Neural cell (in vitro differentiated cells): Measurements from ENCODE around the gene ECT2L. TPM values are rescaled to one million over a fixed set of nuclear protein-coding genes. Genes with fewer than 3 reads are reported as not detected.

Experiments used
- H2AFZ ChIP-seq: fragments of 200-600, 300-800 bp; sonication (generic), shearing (Covaris generic); 2 replicates; pipeline ENCODE4 v1.6.0; 2014; ENCODE audit warnings: low read depth, mild to moderate bottlenecking, antibody characterized with exemption, low read length, moderate library complexity
- H3F3A ChIP-seq: fragments of 200-600 bp; shearing (Covaris generic); 2 replicates; pipeline ENCODE4 v1.6.1; 2016; ENCODE audit warnings: mild to moderate bottlenecking, moderate library complexity, mixed read lengths, antibody characterized with exemption, low read length; ENCODE audit not compliant: insufficient read depth, poor library complexity, severe bottlenecking
- H3K27ac ChIP-seq: fragments of 200-600, 300-800 bp; sonication (generic), shearing (Covaris generic); 2 replicates; pipeline ENCODE4 v1.5.1; 2014; ENCODE audit warnings: mild to moderate bottlenecking, low read length, moderate library complexity
- H3K27me3 ChIP-seq: fragments of 300-800, 200-600 bp; sonication (generic), shearing (Covaris generic); 2 replicates; pipeline ENCODE4 v1.6.0; 2014; ENCODE audit warnings: mild to moderate bottlenecking, low read depth, low read length, moderate library complexity; ENCODE audit not compliant: insufficient read depth
- H3K36me3 ChIP-seq: fragments of 300-800, 200-600 bp; sonication (generic), shearing (Covaris generic); 2 replicates; pipeline ENCODE4 v1.5.1; 2014; ENCODE audit warnings: mild to moderate bottlenecking, antibody characterized with exemption, low read length, moderate library complexity; ENCODE audit not compliant: insufficient read depth
- H3K4me2 ChIP-seq: fragments of 300-800, 200-600 bp; sonication (generic), shearing (Covaris generic); 2 replicates; pipeline ENCODE4 v1.6.0; 2014; ENCODE audit warnings: mild to moderate bottlenecking, low read length
- H3K4me3 ChIP-seq: fragments of 300-800, 200-600 bp; sonication (generic), shearing (Covaris generic); 2 replicates; pipeline ENCODE4 v1.5.1; 2014; ENCODE audit warnings: mild to moderate bottlenecking, low read length, moderate library complexity
- H3K79me2 ChIP-seq: fragments of 200-600 bp; shearing (Covaris generic); replicated peaks from 2 replicates; pipeline ENCODE4 v1.6.0; 2014; ENCODE audit warnings: mild to moderate bottlenecking, low read length, moderate library complexity; ENCODE audit not compliant: insufficient read depth
- H3K9ac ChIP-seq: fragments of 300-800, 200-600 bp; sonication (generic), shearing (Covaris generic); 2 replicates; pipeline ENCODE4 v1.6.1; 2016; ENCODE audit warnings: mild to moderate bottlenecking, low read length, mixed read lengths
- H3K9me2 ChIP-seq: fragments of 200-600 bp; shearing (Covaris generic); 2 replicates; pipeline ENCODE4 v1.6.1; 2016; ENCODE audit warnings: mild to moderate bottlenecking, low read length, mixed read lengths; ENCODE audit not compliant: insufficient read depth
- H3K9me3 ChIP-seq: fragments of 200-600, 300-800 bp; sonication (generic), shearing (Covaris generic); 2 replicates; pipeline ENCODE4 v1.6.1; 2016; ENCODE audit warnings: mild to moderate bottlenecking, mixed run types, low read length, moderate library complexity, mixed read lengths
- H4K20me1 ChIP-seq: fragments of 200-600 bp; shearing (Covaris generic); 2 replicates; pipeline ENCODE4 v1.6.1; 2016; ENCODE audit warnings: mild to moderate bottlenecking, mixed run types; ENCODE audit not compliant: insufficient read depth
- CTCF ChIP-seq: fragments of 450-650 bp; IDR thresholded peaks from 2 replicates; pipeline ENCODE4 v1.5.1; 2014; ENCODE audit warnings: antibody characterized with exemption, mild to moderate bottlenecking, moderate library complexity; ENCODE audit not compliant: poor library complexity, severe bottlenecking
- EP300 ChIP-seq: fragments of 450-650 bp; conservative IDR thresholded peaks from 2 replicates; pipeline ENCODE4 v1.6.1; 2014; ENCODE audit warnings: antibody characterized with exemption, mild to moderate bottlenecking, moderate library complexity; ENCODE audit not compliant: poor library complexity, severe bottlenecking
- EZH2 ChIP-seq: fragments of 200-600, 300-800 bp; shearing (Covaris generic), sonication (generic); IDR thresholded peaks from 2 replicates; pipeline ENCODE4 v1.6.1; 2014; ENCODE audit warnings: antibody characterized with exemption, low read length, borderline replicate concordance, mild to moderate bottlenecking; ENCODE audit not compliant: insufficient read depth, poor library complexity, severe bottlenecking
- MXI1 ChIP-seq: fragments of 450-650 bp; conservative IDR thresholded peaks from 2 replicates; pipeline ENCODE4 v1.6.1; 2014; ENCODE audit warnings: antibody characterized with exemption, mild to moderate bottlenecking; ENCODE audit not compliant: poor library complexity, severe bottlenecking
- POLR2AphosphoS5 ChIP-seq: IDR thresholded peaks from 2 replicates; pipeline ENCODE4 v1.6.1; 2012
- RAD21 ChIP-seq: fragments of 450-650 bp; conservative IDR thresholded peaks from 2 replicates; pipeline ENCODE4 v1.6.1; 2014; ENCODE audit warnings: antibody characterized with exemption, mild to moderate bottlenecking, moderate library complexity
- REST ChIP-seq: IDR thresholded peaks from 2 replicates; pipeline ENCODE4 v1.6.1; 2012; ENCODE audit warnings: borderline replicate concordance
- SMC3 ChIP-seq: fragments of 450-650 bp; conservative IDR thresholded peaks from 2 replicates; pipeline ENCODE4 v1.6.1; 2014; ENCODE audit warnings: antibody characterized with exemption, mild to moderate bottlenecking, moderate library complexity; ENCODE audit not compliant: poor library complexity
- TAF1 ChIP-seq: IDR thresholded peaks from 2 replicates; pipeline ENCODE4 v1.6.1; 2012; ENCODE audit warnings: low read depth
- polyA plus RNA-seq: library from polyadenylated mRNA; depleted of rRNA; stranded (reverse); fragments of >200 nt; gene quantifications from 2 replicates; pipeline ENCODE4 v1.2.3, GENCODE V29; 2014

ECT2L gene
- polyA plus RNA-seq, 1 donor from 2014 or later, result not detected

DNA sequence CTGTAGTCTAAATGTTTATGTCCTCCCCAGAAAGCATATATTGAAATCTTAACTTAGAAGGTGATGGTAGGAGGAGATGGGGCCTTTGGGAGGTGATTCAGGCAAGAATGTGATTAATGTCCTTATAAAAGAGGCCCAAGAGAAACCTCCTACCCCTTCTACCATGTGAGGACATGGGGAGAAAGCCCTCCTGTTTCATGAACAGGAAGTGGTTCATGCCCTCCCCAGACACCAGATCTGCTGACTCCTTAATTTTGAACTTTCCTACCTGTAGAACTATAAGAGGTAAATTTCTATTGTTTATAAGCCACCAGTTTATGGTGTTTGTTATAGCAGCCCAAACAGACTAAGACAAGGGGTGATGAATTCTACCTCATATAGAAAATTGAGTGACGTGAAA lies 8.7 kb upstream of the ECT2L start:
- Histone ChIP-seq H3K4me2 (no peak overlapping the region), H3K36me3 (no peaks in the 10 kb centered on the region), H3F3A (no peaks in the 10 kb centered on the region), H3K9me2 (no peaks in the 10 kb centered on the region), H3K9ac (no peak overlapping the region), H2AFZ (no peak overlapping the region), H4K20me1 (no peaks in the 10 kb centered on the region), H3K79me2 (no peaks in the 10 kb centered on the region), H3K27ac (no peak overlapping the region), H3K9me3 (no peaks in the 10 kb centered on the region), H3K27me3 (no peaks in the 10 kb centered on the region), H3K4me3 (no peak overlapping the region)
- TF ChIP-seq MXI1 (no peak), SMC3 (no peak), RAD21 (no peak), CTCF (no peak), EZH2 (no peak), POLR2AphosphoS5 (no peak), TAF1 (no peak), REST (no peak), EP300 (no peak)

DNA sequence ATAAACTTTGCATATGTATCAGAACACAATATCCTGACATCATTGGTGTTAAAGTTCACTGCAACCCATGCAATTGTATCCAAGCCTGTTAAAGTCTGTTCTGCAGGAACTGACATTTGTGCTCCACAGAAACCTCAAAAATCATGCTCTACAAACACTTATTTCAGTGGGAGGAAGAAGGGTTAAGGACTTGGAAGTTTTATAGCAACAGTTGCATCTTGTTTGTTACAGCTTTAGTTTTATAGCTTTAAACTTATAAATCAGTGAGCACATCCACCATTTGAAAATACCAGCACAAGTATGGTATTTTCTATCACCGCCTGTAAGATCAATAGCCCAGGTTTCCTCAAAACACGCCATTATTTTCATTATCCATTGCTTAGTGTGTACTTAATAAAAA lies 884 bp downstream of the ECT2L start:
- H3K4me2 ChIP-seq, result no peak overlapping the region
- no peak overlapping the region for H3K4me3 ChIP-seq
- no peaks in the 10 kb centered on the region for H4K20me1 ChIP-seq
- H3F3A ChIP-seq, result no peaks in the 10 kb centered on the region
- H3K27me3 ChIP-seq, result peaks cover 13% of the 10 kb centered on the region
- no peak overlapping the region for H3K27ac ChIP-seq
- H3K9me3 ChIP-seq, result no peaks in the 10 kb centered on the region
- no peaks in the 10 kb centered on the region for H3K9me2 ChIP-seq
- H3K79me2 ChIP-seq, result no peaks in the 10 kb centered on the region
- H3K9ac ChIP-seq, result no peak overlapping the region
- H3K36me3 ChIP-seq, result no peaks in the 10 kb centered on the region
- H2AFZ ChIP-seq, result no peak overlapping the region
- TF ChIP-seq RAD21 (no peak), SMC3 (no peak), TAF1 (no peak), POLR2AphosphoS5 (no peak), MXI1 (no peak), CTCF (no peak), REST (no peak), EP300 (no peak), EZH2 (no peak)
